NCI-H82 treated with DMSO at 0.1 percent for 48 hours (cell line): Measurements from ENCODE around the gene SKA3.
"Not testable (repeated sequence)": the region's sequence is repeated elsewhere in the genome, so short reads cannot be mapped to it uniquely, and the experiment has no call there.

Experiments
- DNase-seq: peaks from one replicate; lab custom pipeline; 2025; ENCODE audit not compliant: unreplicated experiment; lab: John Stamatoyannopoulos, UW

The SKA3 gene

DNA sequence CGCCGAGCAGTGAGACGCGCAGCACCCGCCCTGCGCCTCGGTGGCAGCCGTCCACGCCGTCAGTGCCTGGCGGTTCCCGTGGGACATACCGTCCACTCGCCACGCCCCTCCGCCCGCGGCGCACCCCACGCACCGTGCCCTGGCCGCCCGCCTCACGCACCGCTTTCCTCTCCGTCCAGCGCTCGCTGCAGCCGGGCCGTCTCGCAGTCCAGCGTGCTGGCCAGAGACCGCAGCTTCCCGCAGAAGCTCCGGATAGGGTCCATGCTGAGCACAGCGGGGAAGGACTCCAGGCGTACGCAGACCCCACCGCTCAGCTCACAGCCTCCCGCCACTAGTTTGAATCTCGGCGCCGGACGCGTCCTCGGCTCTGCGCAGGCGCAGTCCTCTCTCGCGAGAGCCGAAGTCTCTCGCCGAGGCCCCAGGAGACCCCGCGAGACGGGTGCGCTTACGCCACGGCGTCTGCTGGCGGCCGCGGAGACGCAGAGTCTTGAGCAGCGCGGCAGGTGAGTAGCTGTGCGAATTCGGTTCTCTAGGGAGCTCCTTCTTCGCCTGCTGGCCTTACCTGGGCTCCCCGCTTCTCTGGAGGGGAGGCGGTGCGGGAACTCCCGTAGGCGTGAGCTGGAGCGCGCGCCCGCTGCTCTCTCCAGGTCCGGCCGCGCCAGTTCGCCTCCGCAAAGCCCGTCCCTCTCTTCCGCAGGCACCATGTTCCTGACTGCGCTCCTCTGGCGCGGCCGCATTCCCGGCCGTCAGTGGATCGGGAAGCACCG lies at the start of gene SKA3, which contains the start of gene MRPL57:
TSS of gene SKA3 (minus strand) at position 338 of the 767 bp plus-strand sequence. CDS start at position 263, 75 bp downstream.
TSS of gene MRPL57 (plus strand) at position 444 of the 767 bp plus-strand sequence. CDS start at position 703, 259 bp downstream.
- DNase-seq = peak; percentile 91

DNA sequence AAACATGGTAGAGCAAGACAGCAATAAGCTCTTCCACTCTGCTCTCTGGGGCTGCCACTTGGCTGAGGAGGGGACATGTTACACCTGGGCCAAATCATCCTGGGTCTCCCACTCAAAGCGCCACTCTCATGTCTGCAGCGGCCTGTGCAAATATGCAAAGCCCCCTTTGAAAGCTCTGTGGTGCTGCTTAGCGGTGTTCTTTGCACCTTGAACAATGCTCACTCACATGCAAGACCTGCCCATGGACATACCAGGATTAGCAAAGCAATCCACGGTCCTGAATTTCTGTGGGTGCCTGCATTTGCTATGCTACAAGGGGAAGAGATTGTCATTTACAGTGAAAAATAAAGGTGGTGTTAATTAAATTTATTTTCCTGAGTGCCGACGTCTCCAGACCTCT lies 48.7 kb upstream of the SKA3 start:
- no peak for DNase-seq

DNA sequence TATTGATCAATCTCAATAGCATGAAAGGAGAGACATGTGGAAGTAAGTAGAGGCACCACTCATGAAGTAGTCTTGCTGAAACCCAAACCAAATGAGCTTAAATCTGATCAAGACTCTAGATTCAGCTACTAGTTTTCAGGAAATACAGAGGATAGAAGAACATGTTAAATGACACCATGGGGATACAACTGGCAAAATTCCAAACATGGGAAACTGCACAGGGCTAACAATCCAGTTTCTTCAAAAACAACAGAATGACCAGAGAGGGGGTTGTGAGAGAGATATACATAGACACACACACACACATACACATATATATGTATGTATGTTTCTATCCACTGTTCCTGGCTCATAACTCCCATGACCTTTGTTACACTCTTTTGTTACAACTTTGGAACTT lies 44.9 kb upstream of the SKA3 start:
- no peak for DNase-seq

DNA sequence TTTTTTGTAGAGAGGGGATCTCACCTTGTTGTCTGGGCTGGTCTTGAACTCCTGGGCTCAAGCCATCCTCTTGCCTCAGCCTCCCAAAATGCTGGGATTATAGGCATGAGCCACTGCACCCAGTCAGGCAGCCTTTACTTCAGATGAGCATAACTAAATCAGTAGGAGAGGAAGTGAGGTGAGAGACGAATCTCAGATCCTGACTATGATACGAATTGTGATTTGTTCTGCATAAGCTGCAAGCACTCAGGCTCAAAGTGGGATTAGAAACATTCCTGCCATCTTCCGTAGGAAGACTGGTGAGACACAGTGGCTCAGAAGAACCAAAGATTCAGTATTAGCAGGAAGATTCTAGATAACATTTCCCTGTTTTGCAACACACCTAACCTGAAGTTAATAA lies 43.4 kb upstream of the SKA3 start:
- DNase-seq = not testable (repeated sequence)

DNA sequence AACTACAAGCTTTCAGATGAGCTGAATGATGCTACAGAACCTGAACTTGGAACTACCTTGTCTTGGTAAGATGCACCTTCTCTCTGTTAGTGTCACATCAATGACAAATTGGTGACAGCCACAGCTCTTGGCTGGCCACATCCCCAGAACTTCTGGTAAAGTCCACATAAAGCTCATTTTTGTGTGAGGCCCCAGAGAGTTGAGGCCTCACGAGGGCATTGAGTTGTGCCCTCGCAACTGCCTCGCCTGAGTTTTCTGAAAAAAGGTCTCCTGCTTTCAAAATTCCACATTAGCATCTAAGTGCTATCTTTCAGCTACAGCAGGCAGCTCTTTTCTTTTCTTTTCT lies 42.7 kb upstream of the SKA3 start:
- DNase-seq = no peak

DNA sequence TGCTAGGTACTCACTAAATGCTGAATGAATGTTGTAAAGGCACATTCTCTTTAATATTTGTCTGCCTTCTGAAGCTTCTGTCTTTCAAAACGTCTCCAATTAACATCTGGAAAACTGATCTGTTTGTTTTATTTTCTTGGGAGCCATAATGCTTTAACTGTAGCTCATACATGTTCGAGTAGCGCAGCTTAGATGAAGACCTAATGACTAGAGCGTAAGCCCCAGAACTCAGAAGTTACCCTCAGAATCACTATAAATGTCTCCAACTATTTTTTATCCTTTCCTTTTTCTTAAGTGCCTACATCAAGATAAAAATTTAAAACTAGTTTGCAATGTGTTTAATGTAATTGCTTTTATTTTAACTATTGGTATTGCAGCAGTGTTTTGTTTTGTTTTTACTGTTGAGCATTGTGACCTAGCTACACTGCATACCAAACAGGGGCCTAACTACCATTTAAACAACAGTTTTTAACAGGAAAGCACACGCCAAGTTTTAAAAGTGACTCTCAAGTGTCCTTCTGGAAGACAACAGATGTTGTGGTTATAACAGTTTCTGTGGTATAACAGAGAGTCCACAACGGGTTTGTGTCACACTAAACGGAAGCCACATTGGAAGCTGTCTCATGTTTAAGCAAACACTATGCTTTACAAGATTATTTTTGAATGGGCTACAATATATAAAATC lies 42.1 kb upstream of the SKA3 start:
- DNase-seq = no peak

DNA sequence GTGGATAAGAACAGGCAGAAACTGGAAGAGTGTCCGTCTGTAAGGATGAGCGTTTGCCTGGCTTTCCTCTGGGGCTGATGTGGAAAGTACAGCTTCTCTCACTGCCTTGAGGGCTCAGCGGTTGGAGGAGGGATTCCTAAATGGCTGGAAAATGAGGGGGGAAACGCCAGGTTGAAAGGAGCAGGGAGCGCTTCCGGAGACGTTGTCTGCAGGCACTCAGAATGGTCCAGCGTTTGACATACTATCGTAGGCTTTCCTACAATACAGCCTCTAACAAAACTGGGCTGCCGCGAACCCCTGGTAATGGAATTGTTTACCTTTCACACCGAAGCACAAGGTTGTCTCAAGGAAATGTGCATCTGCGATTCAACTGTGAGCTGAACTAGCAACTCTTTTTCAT lies 40.0 kb upstream of the SKA3 start:
- DNase-seq = no peak

DNA sequence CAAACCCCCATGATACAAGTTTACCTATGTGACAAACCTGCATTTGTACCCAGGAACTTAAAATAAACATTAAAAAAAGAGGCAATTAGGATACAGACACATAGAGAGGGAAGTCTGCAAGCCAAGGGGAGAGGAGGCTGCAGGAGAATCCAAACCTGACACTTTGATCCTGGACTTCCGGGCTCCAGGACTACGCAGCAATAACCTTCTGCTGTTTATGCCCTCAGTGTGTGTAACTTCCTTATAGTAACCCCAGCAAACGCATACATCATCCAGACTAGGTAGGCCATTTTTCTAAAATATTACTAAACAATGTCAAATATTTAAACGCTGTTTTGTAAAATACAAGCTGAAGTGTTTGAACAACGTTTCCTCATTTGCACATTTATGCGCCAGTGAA lies 39.1 kb upstream of the SKA3 start:
- not testable (repeated sequence) for DNase-seq

DNA sequence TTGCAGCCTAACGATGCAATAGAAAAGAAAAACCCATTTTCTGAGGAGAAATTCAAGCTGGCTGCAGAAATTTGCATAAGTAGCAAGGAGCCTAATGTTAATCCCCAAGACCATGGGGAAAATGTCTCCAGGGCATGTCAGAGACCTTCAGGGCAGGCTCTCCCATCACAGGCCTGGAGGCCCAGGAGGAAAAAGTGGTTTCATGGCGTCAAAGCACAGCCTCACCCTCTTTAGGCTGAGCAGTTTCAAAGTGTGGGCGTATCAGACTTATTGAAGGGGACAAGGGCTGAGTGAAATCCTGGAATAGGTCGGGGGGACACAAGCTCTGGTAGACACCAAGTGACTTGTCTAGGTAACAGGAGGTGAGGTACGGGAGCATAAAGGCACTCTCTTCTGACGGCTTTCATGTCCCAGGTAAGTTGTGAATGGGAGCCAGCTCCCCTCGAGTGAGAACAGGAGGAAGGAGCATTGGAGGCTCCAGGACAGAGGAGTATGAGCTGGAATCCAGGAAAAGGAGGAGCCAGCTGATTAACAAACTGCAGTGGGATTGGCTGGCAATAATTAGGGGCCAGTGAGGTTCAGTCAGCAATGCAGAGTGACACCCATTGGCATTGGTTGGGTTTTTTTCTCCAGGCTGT lies 35.9 kb upstream of the SKA3 start:
- no peak for DNase-seq

DNA sequence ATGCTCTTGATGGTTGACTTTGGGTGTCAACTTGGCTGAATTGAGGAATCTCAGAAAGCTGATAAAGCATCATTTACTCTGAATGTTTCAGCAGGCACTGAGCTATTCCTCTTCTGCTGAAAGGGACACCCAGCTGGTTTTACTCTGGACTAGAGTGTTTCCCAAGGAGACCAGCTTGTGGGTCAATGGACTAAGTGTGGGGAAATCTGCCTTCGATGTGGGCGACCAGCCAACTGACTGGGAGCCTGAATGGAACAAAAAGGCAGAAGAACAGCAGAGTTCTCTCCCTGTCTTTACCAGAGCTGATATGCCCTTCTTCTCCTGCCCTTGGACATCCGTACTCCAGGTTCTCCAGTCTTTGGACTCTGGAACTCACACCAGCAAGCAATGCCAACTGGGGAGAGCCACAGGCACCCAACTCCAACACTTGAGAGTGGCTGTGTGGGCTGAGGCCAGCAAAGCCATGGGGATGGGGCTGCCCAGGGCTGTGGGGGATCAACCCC lies 32.4 kb upstream of the SKA3 start:
- no peak for DNase-seq

DNA sequence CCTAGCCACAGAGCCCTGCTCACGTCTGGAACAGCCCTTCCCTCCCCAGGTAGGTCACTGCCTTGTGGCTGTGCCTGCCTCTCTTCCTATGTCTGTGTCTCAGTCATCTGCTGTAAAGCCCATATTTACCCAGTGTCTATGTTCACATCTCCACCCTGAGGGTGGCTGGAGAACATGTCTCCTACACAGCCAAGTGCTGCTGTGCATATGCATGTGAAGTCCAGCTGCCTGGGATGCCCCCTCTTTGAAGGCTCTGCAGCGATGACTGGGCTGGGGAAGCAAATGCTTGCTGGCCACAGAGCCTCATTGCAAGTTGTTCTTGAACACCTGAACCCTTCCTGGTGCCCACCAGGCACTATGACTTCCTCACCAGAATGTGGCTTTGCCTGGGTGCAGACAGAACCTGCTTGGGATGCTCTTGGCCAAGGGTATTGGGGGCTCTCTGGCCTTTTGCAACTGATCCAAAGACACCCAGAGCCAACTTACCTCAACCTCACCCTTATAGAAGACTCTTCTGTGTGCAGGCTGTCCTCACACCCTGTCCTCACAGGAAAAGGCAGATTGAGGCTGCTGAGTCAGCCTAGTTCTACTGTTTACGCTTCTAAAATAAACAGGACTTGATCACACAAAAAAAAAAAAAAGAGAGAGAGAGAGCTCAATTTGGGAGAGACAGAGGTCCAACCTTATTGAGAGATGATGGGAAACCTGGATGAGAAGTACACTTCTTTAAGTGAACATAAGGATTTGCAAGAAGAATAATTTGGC lies 26.6 kb upstream of the SKA3 start:
- DNase-seq = no peak

DNA sequence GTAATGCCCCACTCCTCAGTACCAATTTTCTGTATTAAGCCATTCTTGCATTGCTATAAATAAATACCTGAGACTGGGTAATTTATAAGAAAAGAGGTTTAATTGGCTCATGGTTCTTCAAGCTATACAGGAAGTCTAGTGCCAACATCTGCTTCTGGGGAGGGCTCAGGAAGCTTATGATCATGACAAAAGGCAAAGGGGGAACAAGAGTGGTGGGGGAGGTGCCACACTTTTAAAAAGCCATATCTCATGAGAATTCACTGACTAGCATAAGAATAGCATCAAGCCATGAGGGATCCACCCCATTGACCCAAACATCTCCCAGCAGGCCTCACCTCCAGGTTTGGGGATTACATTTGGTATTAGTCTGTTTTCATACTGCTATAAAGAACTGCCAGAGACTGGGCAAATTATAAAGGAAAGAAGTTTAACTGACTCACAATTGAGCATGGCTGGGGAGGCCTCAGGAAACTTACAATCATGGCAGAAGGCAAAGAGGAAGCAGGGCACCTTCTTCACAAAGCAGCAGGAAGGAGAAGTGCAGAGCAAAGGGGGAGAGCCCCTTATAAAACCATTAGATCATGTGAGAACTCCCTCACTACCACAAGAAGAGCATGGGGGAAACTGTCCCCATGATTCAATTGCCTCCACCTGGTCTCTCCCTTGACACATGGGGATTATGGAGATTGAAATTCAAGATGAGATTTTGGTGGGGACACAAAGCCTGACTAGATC lies 25.3 kb upstream of the SKA3 start:
- not testable (repeated sequence) for DNase-seq

DNA sequence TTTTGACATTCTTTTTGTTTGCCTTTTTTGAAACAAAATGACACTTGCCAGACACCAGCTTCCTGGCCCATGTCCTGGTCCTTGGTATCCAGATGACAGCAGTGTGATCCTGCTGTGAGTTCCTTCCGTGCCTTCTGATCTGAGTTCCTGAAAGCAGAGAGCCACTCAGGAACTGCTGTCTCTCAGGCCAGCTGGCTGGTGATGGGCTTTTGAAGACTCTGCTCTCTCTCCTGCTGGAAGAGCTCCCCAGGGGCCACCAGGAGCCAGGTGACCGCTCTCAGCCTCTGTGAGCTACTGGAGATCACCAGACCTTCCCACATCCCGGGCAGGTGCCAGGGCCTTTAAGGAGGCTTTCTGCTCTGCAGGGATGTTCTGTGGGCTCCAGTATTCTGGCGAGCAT lies 22.0 kb upstream of the SKA3 start:
- DNase-seq = not testable (repeated sequence)

DNA sequence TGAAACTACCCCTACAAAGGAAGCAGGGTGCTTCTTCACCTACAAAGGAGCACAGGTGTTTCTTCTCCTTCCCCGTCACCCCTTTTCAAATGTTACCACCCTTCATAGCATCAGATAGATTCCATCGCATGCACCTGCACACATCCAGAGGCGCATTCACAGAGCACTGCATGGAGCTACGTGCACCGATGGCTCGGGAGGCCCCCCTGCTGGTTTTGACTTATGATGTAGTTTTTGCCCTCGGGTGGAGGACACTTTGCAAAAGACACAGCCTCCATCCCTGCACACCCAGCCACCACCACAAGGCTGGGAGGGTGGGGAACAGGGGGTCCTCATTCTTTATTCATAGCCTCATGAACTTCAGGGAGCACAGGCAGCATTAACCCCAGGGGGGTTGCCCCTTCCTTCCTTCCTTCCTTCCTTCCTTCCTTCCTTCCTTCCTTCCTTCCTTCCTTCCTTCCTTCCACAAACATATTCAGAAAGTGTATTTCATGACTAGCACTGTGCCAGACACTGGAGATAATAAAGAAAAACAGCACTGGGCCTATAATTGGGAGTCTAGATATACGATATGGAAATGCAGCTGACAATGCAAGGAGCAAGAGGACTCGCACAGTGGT lies 21.4 kb upstream of the SKA3 start:
- not testable (repeated sequence) for DNase-seq

DNA sequence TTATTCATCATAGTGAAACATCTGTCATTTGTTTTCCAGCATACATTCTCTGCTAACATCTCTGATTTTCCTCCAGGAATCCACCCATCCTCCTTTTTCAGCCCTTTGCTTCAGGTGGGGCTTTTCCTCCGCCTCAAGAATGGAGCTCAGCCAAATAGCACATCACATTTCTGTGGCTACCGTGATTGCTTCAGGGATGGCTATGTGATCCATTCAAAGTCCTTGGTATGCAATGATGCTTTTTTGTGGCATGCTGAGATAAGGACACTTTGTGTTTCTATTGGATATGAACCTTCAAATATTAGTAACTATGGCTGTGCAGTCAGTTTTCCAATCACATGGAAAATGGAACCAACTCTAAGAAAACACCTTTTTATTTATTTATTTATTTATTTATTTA lies 18.4 kb upstream of the SKA3 start:
- not testable (repeated sequence) for DNase-seq

DNA sequence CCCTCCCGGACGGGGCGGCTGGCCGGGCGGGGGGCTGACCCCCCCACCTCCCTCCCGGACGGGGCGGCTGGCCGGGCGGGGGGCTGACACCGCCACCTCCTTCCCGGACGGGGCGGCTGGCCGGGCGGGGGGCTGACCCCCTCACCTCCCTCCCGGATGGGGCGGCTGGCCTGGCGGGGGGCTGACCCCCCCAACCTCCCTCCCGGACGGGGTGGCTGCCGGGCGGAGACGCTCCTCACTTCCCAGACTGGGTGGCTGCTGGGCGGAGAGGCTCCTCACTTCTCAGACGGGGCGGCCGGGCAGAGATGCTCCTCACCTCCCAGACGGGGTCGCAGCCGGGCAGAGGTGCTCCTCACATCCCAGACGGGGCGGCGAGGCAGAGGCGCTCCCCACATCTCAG lies 10.1 kb upstream of the SKA3 start:
- not testable (repeated sequence) for DNase-seq

DNA sequence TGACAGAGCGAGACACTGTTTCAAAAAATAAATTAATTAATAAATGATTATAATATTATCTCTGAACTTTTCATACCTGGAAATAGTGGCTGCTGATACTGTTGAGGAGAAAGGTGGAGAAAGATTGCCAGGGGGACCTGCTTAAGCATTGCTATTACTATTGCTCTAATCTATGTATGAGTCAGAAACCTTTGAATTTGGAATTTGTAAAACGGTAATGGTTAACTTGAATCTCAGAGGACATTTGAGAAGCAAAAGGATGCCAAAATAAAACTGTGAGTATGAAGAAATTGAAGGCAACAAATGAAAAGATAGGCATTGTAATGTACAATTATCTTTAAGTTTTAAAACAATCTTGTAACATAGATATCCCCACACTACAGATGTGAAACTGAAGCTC lies 5.3 kb upstream of the SKA3 start:
- DNase-seq = no peak

DNA sequence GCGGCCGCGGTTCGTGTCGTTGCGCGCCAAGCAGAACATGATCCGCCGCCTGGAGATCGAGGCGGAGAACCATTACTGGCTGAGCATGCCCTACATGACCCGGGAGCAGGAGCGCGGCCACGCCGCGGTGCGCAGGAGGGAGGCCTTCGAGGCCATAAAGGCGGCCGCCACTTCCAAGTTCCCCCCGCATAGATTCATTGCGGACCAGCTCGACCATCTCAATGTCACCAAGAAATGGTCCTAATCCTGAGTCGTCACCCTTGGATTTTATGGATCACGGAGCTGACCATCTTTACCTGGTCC lies 581 bp upstream of the SKA3 start:
- DNase-seq = no peak

DNA sequence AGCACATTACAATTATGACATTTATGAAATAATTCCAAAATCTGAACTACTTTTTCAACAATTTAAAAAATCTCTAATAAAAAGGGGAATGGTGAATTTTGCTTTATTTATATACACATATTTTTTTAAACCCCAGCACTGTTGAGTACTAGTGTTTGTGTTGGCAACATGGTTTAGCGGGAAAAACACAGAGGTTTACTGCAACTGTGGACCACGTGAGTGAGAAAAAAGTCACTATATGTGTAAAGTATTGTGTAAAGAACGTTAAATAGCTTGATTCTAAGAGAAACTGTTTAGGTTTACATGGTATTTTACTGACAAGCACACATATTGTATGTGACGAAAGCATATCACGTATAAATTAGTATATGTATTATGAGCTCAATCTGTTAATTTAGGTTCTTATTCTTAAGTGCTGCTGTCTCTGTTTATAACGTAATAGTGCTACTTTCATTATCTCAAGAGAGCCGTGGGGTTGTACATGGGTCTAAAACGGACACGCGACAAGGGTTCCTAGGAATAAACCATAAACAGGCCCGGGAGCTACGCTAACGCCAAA lies 617 bp downstream of the SKA3 start:
- DNase-seq = peak; percentile 60

DNA sequence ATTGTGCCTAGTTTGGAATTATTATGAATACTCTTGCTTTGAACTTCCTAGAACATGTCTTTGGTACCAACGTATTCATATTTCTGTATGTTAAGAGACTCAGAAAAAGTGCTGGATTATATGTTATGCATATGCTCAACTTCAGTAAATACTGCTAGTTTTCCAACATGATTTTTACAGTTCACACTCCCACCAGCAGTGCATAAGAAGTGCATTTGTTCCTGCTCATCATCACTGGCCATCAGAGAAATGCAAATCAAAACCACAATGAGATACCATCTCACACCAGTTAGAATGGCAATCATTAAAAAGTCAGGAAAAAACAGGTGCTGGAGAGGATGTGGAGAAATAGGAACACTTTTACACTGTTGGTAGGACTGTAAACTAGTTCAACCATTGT lies 2.6 kb downstream of the SKA3 start:
- not testable (repeated sequence) for DNase-seq
